K562 (cell line): ENCODE data around the gene STAM2. TPM values are rescaled to one million over a fixed set of nuclear protein-coding genes. Genes with fewer than 3 reads are reported as not detected.

Experiments used
- ATAC-seq: fragments of 200-7000 bp; cut with Tn5 transposase; 3 replicates; pipeline ENCODE4 v1.9.1; 2020; ENCODE audit warnings: moderate library complexity
- BruUV-seq: library from RNA; stranded (reverse); fragments of 400-500 nt; replicated peaks from 2 replicates; lab custom pipeline; 2021; lab: Mats Ljungman, UMichigan
- CTCF ChIA-PET: fragments of 300-600 bp; formaldehyde crosslinking; extraction: SDS; loops from one replicate; lab custom pipeline; 2021; ENCODE audit warnings: low intra/inter-chr PET ratio; lab: Yijun Ruan, JAX
- POLR2A ChIA-PET: fragments of 300-600, 350-650 bp; sonication (Branson Sonifier 250); formaldehyde crosslinking; extraction: SDS; loops from one replicate; lab custom pipeline; 2021; ENCODE audit warnings: antibody characterized with exemption, inconsistent platforms; lab: Yijun Ruan, JAX
- DNase-seq, 4 experiments: peaks; one replicate each; pipeline versions ENCODE4 v3.0.0 to v3.0.0-alpha.2; 2011 to 2018; ENCODE audit warnings: low spot score in 3 of 4, mixed read lengths in 3 of 4; ENCODE audit errors: extremely low read depth in 1 of 4
- FAIRE-seq: peaks from 2 replicates; lab custom pipeline; 2011; peaks lifted over from hg19 to GRCh38; lab: Jason Lieb, UNC
- H2AFZ ChIP-seq: 2 replicates; pipeline ENCODE4 v1.6.0; 2011; ENCODE audit warnings: low read depth, low read length, control low read depth, inconsistent platforms
- H3K27ac ChIP-seq: fragments of 200-600 bp; 3 replicates; pipeline ENCODE4 v1.8.0; 2011; ENCODE audit warnings: low read depth, mild to moderate bottlenecking, control low read depth, inconsistent platforms, low read length, moderate library complexity, mixed read lengths; ENCODE audit errors: extremely low read depth
- H3K27me3 ChIP-seq, 2 experiments: fragments of 300-600 bp in 1 of 2; 2 replicates in 1 of 2; 3 replicates in 1 of 2; pipeline versions ENCODE4 v1.6.0 to v1.8.0; 2011; ENCODE audit warnings: inconsistent platforms in 2 of 2, low read length in 2 of 2, mild to moderate bottlenecking in 1 of 2, mixed read lengths in 1 of 2, moderate library complexity in 1 of 2; ENCODE audit not compliant: control insufficient read depth in 2 of 2, insufficient read depth in 2 of 2
- H3K36me3 ChIP-seq: fragments of 300-600 bp; 3 replicates; pipeline ENCODE4 v1.8.0; 2011; ENCODE audit warnings: mild to moderate bottlenecking, low read length, inconsistent platforms; ENCODE audit not compliant: control insufficient read depth, insufficient read depth
- H3K4me1 ChIP-seq, 2 experiments: fragments of 200-600 bp in 1 of 2; replicated peaks in 1 of 2; 2 replicates in 1 of 2; 3 replicates in 1 of 2; pipeline versions ENCODE4 v1.5.1 to v1.8.0; 2011; ENCODE audit warnings: inconsistent platforms in 2 of 2, low read length in 2 of 2, mild to moderate bottlenecking in 1 of 2, mixed read lengths in 1 of 2, moderate library complexity in 1 of 2; ENCODE audit not compliant: control insufficient read depth in 2 of 2, insufficient read depth in 2 of 2
- H3K4me2 ChIP-seq: 2 replicates; pipeline ENCODE4 v1.6.1; 2011; ENCODE audit warnings: low read length, control low read depth, inconsistent platforms, mixed read lengths; ENCODE audit not compliant: insufficient read depth
- H3K4me3 ChIP-seq: fragments of 200-600 bp; sonication (generic), shearing (Covaris generic); 2 replicates; pipeline ENCODE4 v1.5.1; 2016; ENCODE audit warnings: control low read depth, inconsistent platforms
- H3K79me2 ChIP-seq: fragments of 200-600 bp; 3 replicates; pipeline ENCODE4 v1.8.0; 2011; ENCODE audit warnings: low read length, inconsistent platforms; ENCODE audit not compliant: control insufficient read depth, insufficient read depth
- H3K9ac ChIP-seq, 2 experiments: 2 replicates each; pipeline versions ENCODE4 v1.6.0 to v1.6.1; 2011; ENCODE audit warnings: low read depth in 2 of 2, low read length in 2 of 2, control low read depth in 1 of 2, inconsistent platforms in 1 of 2, mild to moderate bottlenecking in 1 of 2, mixed read lengths in 1 of 2; ENCODE audit not compliant: insufficient read depth in 1 of 2
- H3K9me1 ChIP-seq: one replicate; pipeline ENCODE4 v1.6.0; 2011; ENCODE audit warnings: inconsistent platforms, mild to moderate bottlenecking, low read length, moderate library complexity; ENCODE audit not compliant: control insufficient read depth, insufficient read depth
- H3K9me3 ChIP-seq: replicated peaks from 2 replicates; pipeline ENCODE4 v1.5.1; 2011; ENCODE audit warnings: low read depth, low read length, inconsistent platforms; ENCODE audit not compliant: control insufficient read depth, insufficient read depth
- H4K20me1 ChIP-seq: replicated peaks from 2 replicates; pipeline ENCODE4 v1.6.1; 2011; ENCODE audit warnings: low read length, inconsistent platforms, mixed read lengths; ENCODE audit not compliant: control insufficient read depth, insufficient read depth
- CBX2 ChIP-seq: fragments of 200-600 bp; sonication (generic); IDR thresholded peaks from one replicate; pipeline ENCODE4 v1.6.1; 2012; ENCODE audit warnings: mild to moderate bottlenecking, low read length, inconsistent platforms; ENCODE audit not compliant: insufficient read depth, poor library complexity, severe bottlenecking
- HMG20A ChIP-seq: fragments of 450-650 bp; formaldehyde crosslinking; conservative IDR thresholded peaks from 2 replicates; pipeline ENCODE4 v1.4.0; 2020; ENCODE audit warnings: mild to moderate bottlenecking, mixed read lengths
- HNRNPUL1 ChIP-seq: fragments of 200-400 bp; formaldehyde crosslinking; IDR thresholded peaks from 2 replicates; pipeline ENCODE4 v1.6.1; 2017; ENCODE audit warnings: low read length
- RBFOX2 ChIP-seq: fragments of 200-400 bp; formaldehyde crosslinking; IDR thresholded peaks from 2 replicates; pipeline ENCODE4 v1.6.1; 2017; ENCODE audit warnings: low read depth, mild to moderate bottlenecking, low read length, moderate library complexity
- REST ChIP-seq, 2 experiments: fragments of 450-650 bp; formaldehyde crosslinking in 1 of 2; IDR thresholded peaks; 2 replicates each; pipeline versions ENCODE4 v1.4.0 to v1.6.1; 2014 to 2020; ENCODE audit warnings: mild to moderate bottlenecking in 2 of 2, borderline replicate concordance in 1 of 2, low read depth in 1 of 2
- WGBS: fragments of 100-300 bp; shearing (Covaris generic); methylation state at CpG from one replicate; pipeline ENCODE4 v1.1.6; 2016; ENCODE audit warnings: low coverage, mixed read lengths; ENCODE audit not compliant: insufficient coverage; ENCODE audit errors: missing lambda C conversion rate; 5-methylcytosine and 5-hydroxymethylcytosine counted together
- in situ Hi-C: fragments of 300-500 bp; cut with MboI; formaldehyde crosslinking; loops from 4 replicates; pipeline ENCODE4 v1.15.0; 2018; ENCODE audit warnings: inconsistent platforms, mixed read lengths
- intact Hi-C: fragments of 100-400 bp; cut with micrococcal nuclease; formaldehyde crosslinking; loops from 2 replicates; pipeline ENCODE4 v1.14.2; 2022
- polyA plus RNA-seq, 8 experiments: library from polyadenylated mRNA; depleted of rRNA in 4 of 8; stranded (reverse) in 5 of 8; unstranded in 3 of 8; fragments of >200 nt; fragmentation: Nextera tagmentation in 2 of 8; fragmentation: Illumina TruSeq in 1 of 8; extraction: Ambion mirVana in 2 of 8; extraction: Trizol in 1 of 8; gene quantifications; 2 replicates each; pipeline versions ENCODE4 v1.2.1 to v1.2.3, GENCODE V29; 2011 to 2014; ENCODE audit warnings: inconsistent platforms in 1 of 8, missing spikeins in 1 of 8
- total RNA-seq, 7 experiments: library from RNA; depleted of rRNA in 6 of 7; stranded (reverse); fragments of >200 nt in 6 of 7; fragmentation: Illumina TruSeq in 2 of 7; extraction: Trizol in 2 of 7; gene quantifications; 2 replicates each; pipeline versions ENCODE4 v1.2.1 to v1.2.3, GENCODE V29; 2011 to 2021; ENCODE audit warnings: low replicate concordance in 1 of 7
- TF ChIP-seq, protein P1 (sequence below): fragments of 450-650 bp; formaldehyde crosslinking; IDR thresholded peaks from 2 replicates; pipeline ENCODE4 v1.4.0; 2022; ENCODE audit warnings: missing genetic modification characterization
- TF ChIP-seq, protein P2 (sequence below): sonication (generic); formaldehyde crosslinking; IDR thresholded peaks from 2 replicates; pipeline ENCODE4 v1.8.1; 2023; ENCODE audit warnings: mild to moderate bottlenecking, missing genetic modification reagents, moderate library complexity
- TF ChIP-seq, protein P3 (sequence below): sonication (generic); formaldehyde crosslinking; IDR thresholded peaks from 2 replicates; pipeline ENCODE4 v1.9.0; 2022; ENCODE audit warnings: mild to moderate bottlenecking, missing genetic modification reagents

STAM2 gene
- total and polyA plus RNA-seq, 9 of the 15 experiments (the other 6 are each of a cell fraction or from before 2014, with no cell fraction given) = 4.5 to 13.9 (median 8.7) TPM

GRCh38 chr2:152072011-152072410, 103.6 kb downstream of the STAM2 start:
- Histone ChIP-seq H3K9me3 (no peaks in the 10 kb centered on the region), H3K79me2 (no peaks in the 10 kb centered on the region), H4K20me1 (no peaks in the 10 kb centered on the region; the same call in 1 of the 2 replicates), H3K27me3 (peaks cover 6 to 21% of the 10 kb centered on the region in 2 experiments; a peak in 3 of 5 replicates), H3K4me2 (no peak overlapping the region), H3K9me1 (no peaks in the 10 kb centered on the region), H2AFZ (no peak overlapping the region), H3K4me1 (no peaks in the 10 kb centered on the region), H3K27ac (no peak overlapping the region), H3K4me3 (no peak overlapping the region), H3K36me3 (no peaks in the 10 kb centered on the region), H3K9ac (no peak overlapping the region)
- in situ Hi-C loops (loop anchor here (25.0 kb wide), 1 partner anchor 1440 kb away; no protein-coding TSS in a partner anchor), intact Hi-C loops (no loop called here)
- DNase-seq (no peak), ATAC-seq (no peak), FAIRE-seq (no peak)
- 5% methylated on average over 2 of the region's 2 CpGs for WGBS
- ChIA-PET POLR2A (no interaction called here), CTCF (no interaction called here)
- no peak for TF ChIP-seq CBX2
- TF ChIP-seq, protein P1, sequence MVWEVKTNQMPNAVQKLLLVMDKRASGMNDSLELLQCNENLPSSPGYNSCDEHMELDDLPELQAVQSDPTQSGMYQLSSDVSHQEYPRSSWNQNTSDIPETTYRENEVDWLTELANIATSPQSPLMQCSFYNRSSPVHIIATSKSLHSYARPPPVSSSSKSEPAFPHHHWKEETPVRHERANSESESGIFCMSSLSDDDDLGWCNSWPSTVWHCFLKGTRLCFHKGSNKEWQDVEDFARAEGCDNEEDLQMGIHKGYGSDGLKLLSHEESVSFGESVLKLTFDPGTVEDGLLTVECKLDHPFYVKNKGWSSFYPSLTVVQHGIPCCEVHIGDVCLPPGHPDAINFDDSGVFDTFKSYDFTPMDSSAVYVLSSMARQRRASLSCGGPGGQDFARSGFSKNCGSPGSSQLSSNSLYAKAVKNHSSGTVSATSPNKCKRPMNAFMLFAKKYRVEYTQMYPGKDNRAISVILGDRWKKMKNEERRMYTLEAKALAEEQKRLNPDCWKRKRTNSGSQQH (CRISPR knock-in tag) = no peak
- TF ChIP-seq, protein P2, sequence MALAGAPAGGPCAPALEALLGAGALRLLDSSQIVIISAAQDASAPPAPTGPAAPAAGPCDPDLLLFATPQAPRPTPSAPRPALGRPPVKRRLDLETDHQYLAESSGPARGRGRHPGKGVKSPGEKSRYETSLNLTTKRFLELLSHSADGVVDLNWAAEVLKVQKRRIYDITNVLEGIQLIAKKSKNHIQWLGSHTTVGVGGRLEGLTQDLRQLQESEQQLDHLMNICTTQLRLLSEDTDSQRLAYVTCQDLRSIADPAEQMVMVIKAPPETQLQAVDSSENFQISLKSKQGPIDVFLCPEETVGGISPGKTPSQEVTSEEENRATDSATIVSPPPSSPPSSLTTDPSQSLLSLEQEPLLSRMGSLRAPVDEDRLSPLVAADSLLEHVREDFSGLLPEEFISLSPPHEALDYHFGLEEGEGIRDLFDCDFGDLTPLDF = no peak
- TF ChIP-seq, protein P3, sequence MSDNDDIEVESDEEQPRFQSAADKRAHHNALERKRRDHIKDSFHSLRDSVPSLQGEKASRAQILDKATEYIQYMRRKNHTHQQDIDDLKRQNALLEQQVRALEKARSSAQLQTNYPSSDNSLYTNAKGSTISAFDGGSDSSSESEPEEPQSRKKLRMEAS (CRISPR knock-in tag) = no peak
- TF ChIP-seq RBFOX2 = no peak
- TF ChIP-seq HMG20A (CRISPR knock-in tag) = no peak
- TF ChIP-seq HNRNPUL1 = no peak
- TF ChIP-seq REST (IDR thresholded peaks at IDR 0.05; ENCODE audit: borderline replicate concordance) = no peak
- no peak for TF ChIP-seq REST (CRISPR knock-in tag; IDR thresholded peaks at IDR 0.05; ENCODE audit: low read depth)
- BruUV-seq = no TSS peak
